GM18526 (cell line): ENCODE measurements around the gene BUD13.

Source experiments
- POLR2A ChIP-seq: IDR thresholded peaks from 3 replicates; pipeline ENCODE4 v1.6.1; 2011; ENCODE audit not compliant: insufficient read length; ENCODE audit errors: extremely low read depth

The BUD13 gene

GRCh38 chr11:116786326-116786725 is 13.5 kb upstream of the BUD13 start:
- TF ChIP-seq POLR2A, result no peak

DNA sequence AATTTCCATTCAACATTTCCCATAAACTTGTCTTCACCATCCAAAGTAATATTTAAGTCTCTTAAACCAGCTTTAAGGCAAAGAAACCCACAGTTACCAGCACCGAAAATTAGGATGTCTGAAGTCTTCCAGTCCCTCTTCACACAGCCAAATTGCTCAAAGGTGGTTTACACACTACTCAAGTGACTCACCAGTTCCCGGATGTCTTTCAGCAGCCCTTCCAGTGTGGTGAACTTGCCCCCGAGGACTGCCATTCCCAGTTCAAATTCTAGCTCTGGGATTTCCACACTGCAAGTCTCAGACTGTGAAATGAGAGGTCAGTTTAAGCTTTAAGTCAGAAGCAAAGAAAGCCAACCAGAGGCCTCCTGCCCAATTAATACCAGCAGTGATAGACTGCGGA is 9.9 kb upstream of the BUD13 start:
- TF ChIP-seq POLR2A, result no peak

DNA sequence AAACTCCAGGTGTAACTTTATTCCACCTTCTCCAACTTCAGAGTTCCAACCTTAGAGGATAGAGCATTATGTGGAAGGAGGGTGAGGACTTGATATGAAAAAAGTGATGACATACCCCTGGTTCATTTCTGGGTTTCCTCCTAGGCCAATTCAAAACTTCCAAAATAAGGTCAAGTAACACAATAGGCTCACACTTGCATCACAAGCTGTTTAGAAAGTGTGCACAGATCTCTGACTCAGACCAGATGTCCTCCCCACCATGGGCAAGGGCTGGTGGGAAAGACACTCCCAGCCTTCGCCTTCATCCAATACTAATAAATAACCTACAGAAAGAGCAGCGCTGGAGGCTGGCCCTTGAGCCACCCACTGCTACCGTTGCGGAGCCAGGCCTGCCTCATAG is 5.8 kb upstream of the BUD13 start:
- TF ChIP-seq POLR2A, result no peak

- no peak for TF ChIP-seq POLR2A
These were observed 4.3 kb upstream of the BUD13 start for GRCh38 chr11:116777056-116777455.

DNA sequence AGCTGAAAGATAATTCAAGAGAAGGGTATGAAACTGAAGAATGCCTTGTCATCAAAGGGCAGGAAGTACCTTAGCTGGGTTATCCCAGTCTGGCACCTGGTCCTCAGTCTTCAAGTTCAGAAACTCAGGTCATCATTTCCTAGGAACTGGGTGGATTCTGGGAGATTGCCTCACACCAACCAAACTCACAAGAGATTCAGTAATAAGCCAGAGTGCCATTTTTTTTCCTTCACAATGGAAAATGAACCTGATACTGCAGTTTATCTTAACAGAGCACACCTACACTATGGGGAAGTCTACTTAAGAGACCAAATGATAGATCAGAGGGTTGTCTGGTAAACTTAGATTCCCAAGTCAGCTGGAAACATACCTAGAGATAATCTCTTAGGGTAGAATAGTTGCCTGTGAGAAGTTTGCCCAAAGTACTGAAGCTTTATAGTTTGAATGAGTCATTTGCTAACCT is 3.8 kb upstream of the BUD13 start:
- TF ChIP-seq POLR2A, result no peak

DNA sequence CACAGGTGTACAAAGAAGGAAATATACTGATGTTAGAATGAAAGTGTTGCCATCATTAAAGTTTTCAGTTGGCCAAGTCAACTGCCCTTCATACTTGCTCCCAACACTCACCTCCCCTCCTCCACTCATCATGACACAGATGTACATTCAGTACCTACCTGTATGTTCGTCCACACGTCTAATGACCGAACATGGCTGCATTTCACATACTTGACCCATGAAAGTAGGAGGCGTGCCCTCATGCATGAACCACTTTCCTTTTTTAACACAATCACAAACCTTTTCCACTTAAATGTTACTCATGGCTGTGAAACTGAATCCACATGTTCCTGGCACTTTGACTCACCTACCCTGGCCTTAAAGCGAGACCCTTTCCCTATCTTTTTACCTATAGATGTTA is 3.2 kb upstream of the BUD13 start:
- no peak for TF ChIP-seq POLR2A

DNA sequence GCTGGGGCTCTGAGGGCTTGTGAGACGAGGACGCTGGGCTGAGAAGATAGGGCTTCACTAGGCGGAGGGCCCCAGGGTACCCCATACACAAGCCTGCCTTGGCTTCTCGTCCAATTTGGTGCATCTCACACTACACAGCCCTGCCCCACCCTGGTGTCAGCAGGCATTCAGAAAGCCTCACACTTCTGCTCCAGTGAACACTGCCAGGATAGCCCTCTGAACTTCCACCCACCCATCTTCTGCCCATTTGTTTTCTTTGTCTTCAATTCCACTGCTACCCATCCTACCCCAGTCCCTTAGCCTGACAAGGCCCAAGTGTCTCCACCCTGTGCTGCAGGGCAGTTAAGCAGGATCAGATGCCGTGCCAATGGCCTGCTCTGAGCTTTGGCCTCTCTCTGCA is 1.9 kb upstream of the BUD13 start:
- TF ChIP-seq POLR2A, result no peak

DNA sequence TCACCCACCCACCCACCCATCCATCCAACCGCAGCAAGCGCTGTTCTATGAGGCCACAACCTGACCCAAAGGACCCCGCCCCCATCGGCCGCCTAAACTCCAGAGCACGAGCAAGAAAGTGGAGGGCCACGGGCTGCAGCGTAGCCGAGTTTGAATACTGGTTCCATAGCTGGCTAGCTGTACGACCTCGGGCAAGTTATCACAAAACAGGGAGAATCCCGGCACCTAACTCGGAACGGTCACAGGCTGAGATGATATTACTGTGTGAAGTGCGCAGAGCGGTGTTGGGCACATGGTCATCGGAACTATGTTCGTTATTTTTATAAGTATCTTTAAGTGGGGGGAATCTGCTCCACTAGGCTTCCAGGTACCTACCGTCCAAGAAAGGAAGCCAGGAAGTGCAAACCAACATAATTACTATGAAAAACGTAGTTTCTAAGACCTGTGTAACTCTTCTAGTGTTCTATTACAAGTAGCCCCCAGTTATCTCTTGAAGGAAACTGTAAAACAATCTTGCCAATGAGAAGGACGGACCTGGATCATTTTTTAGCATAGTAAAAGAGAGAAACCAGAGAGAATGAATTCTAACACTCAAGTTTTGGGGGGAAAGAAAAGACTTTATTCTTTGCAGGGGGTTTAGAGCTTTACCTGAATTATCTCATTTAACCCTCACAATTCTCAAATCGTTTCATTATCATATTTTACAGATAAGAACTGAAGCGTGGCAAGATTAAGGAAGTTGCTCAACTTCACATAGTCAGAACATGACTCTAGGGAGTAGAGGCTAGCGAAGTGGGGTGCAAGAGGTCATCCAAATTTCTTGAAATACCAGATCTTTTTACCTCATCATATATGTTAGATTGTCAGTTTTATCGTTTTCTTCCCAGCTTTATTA is 663 bp upstream of the BUD13 start:
- no peak for TF ChIP-seq POLR2A

- no peak for TF ChIP-seq POLR2A
These were observed 852 bp downstream of the BUD13 start for GRCh38 chr11:116771935-116772334.

DNA sequence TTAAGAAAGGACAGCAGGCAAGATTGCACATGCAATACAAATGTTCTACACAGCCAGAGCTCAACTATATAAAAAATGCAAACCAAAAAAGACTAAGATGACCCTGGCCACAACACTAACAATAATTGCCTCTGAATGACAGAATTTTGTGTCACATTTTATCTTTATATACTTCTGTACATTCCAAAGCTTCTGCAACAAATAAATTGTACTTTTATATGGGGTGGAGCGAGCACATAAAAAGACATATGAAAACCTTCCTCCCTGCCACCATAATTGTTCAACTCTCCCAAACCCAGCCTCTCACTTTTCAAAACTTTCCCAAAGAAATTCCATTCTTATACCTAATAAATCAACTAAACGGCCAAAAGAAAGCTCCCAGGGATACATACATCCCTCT is 10.7 kb downstream of the BUD13 start:
- TF ChIP-seq POLR2A, result no peak

DNA sequence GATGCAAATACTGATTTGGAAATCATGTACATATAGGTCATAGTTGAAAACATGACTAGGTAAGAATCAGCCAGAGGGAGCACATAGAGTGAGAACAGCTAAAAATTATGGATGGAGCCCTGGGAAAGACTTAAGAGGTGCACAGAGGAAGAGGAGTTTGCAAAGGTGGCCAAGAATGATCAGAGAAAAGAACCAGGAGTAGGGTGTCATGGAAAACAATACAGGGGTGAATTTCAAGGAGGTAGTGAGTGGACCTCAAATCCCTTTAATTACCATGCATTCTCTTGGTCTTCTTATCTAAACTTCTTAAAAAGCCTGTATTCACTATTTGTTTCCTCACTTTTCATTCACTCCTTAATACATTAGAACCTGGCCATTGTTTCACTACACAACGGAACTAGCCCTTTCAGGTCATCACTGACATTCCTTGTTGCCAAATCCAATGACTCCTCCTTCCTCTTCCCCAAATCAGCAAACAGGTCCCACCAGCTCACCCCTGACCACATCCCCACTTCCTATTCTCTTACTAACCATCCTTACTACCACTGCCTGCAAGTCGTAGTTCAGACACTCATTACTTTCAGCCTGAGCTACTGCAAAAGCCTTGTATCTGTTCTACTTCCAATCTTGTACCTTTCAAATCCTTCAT is 22.6 kb downstream of the BUD13 start:
- TF ChIP-seq POLR2A, result no peak

- no peak for TF ChIP-seq POLR2A
These were observed 30.7 kb downstream of the BUD13 start for GRCh38 chr11:116742104-116742503.

GRCh38 chr11:116740741-116741140 is 32.0 kb downstream of the BUD13 start:
- no peak for TF ChIP-seq POLR2A

DNA sequence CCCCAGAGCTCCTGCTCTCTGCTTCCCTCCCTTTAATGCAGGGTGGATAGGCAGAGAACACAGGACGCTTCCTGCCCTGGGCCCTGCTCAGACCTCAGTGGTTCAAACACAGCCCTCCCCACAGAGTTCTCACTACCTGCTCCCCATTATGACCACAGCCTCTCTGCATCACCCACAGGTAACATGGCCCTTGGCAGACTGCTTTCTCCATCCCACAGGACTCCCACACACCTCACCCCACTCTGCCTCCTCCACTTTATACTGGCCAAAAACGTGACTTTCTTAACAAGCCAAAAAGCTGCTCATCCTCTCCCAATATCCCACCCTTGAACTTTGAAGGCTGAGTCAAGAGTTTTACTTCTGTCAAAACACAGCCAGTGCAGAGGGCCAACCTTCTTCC is 33.8 kb downstream of the BUD13 start:
- no peak for TF ChIP-seq POLR2A

GRCh38 chr11:116736763-116737162 is 36.0 kb downstream of the BUD13 start:
- no peak for TF ChIP-seq POLR2A

GRCh38 chr11:116733969-116734508 is 38.7 kb downstream of the BUD13 start:
- TF ChIP-seq POLR2A, result no peak
